Measurements from ENCODE around the gene ANK2. TPM values are rescaled to one million over a fixed set of nuclear protein-coding genes. Genes with fewer than 3 reads are reported as not detected.

Gene ANK2
- total RNA-seq, 2 donors from 2014 or later: 21.3 to 81.6 TPM

GRCh38 chr4:113335746-113336145, 286.3 kb downstream of the ANK2 start:
- TF ChIP-seq, protein P1, sequence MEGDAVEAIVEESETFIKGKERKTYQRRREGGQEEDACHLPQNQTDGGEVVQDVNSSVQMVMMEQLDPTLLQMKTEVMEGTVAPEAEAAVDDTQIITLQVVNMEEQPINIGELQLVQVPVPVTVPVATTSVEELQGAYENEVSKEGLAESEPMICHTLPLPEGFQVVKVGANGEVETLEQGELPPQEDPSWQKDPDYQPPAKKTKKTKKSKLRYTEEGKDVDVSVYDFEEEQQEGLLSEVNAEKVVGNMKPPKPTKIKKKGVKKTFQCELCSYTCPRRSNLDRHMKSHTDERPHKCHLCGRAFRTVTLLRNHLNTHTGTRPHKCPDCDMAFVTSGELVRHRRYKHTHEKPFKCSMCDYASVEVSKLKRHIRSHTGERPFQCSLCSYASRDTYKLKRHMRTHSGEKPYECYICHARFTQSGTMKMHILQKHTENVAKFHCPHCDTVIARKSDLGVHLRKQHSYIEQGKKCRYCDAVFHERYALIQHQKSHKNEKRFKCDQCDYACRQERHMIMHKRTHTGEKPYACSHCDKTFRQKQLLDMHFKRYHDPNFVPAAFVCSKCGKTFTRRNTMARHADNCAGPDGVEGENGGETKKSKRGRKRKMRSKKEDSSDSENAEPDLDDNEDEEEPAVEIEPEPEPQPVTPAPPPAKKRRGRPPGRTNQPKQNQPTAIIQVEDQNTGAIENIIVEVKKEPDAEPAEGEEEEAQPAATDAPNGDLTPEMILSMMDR (IDR thresholded peaks at IDR 0.05): no peak
- Histone ChIP-seq H3K4me3 (no peak overlapping the region), H3K27ac (no peak overlapping the region), H3K36me3 (no peaks in the 10 kb centered on the region), H3K9me3 (no peaks in the 10 kb centered on the region), H3K4me1 (ENCODE audit: control insufficient read depth in 1 of 2, low read depth in 2 of 2) (no peaks in the 10 kb centered on the region), H3K27me3 (replicated peaks; ENCODE audit: insufficient read depth) (no peaks in the 10 kb centered on the region)
- ATAC-seq (ENCODE audit: insufficient number of reproducible peaks, low FRiP score, low read depth) (no peak), DNase-seq (ENCODE audit: low spot score) (no peak)

GRCh38 chr4:113336556-113336955, 287.1 kb downstream of the ANK2 start:
- ATAC-seq (ENCODE audit: insufficient number of reproducible peaks, low FRiP score, low read depth) (no peak), DNase-seq (ENCODE audit: low spot score) (no peak)
- Histone ChIP-seq H3K9me3 (no peaks in the 10 kb centered on the region), H3K4me3 (no peak overlapping the region), H3K27me3 (replicated peaks; ENCODE audit: insufficient read depth) (no peaks in the 10 kb centered on the region), H3K27ac (no peak overlapping the region), H3K36me3 (no peaks in the 10 kb centered on the region), H3K4me1 (ENCODE audit: control insufficient read depth in 1 of 2, low read depth in 2 of 2) (no peaks in the 10 kb centered on the region)
- TF ChIP-seq, protein P1 (IDR thresholded peaks at IDR 0.05): no peak

- DNase-seq (ENCODE audit: low spot score): no peak
- no peak overlapping the region for H3K27ac ChIP-seq
- TF ChIP-seq, protein P1 (IDR thresholded peaks at IDR 0.05): no peak
- no peak for ATAC-seq (ENCODE audit: insufficient number of reproducible peaks, low FRiP score, low read depth)
- H3K4me1 ChIP-seq (ENCODE audit: control insufficient read depth in 1 of 2, low read depth in 2 of 2): no peaks in the 10 kb centered on the region
- H3K9me3 ChIP-seq: no peaks in the 10 kb centered on the region
- no peaks in the 10 kb centered on the region for H3K36me3 ChIP-seq
- no peaks in the 10 kb centered on the region for H3K27me3 ChIP-seq (replicated peaks; ENCODE audit: insufficient read depth)
- H3K4me3 ChIP-seq: no peak overlapping the region
Measured at GRCh38 chr4:113339430-113339813, 290.0 kb downstream of the ANK2 start.

GRCh38 chr4:113344100-113344499, 294.6 kb downstream of the ANK2 start:
- DNase-seq (ENCODE audit: low spot score): no peak
- TF ChIP-seq, protein P1 (IDR thresholded peaks at IDR 0.05): no peak
- H3K9me3 ChIP-seq: no peaks in the 10 kb centered on the region
- no peaks in the 10 kb centered on the region for H3K36me3 ChIP-seq
- H3K27me3 ChIP-seq (replicated peaks; ENCODE audit: insufficient read depth): no peaks in the 10 kb centered on the region
- H3K4me3 ChIP-seq: no peak overlapping the region
- no peak for ATAC-seq (ENCODE audit: insufficient number of reproducible peaks, low FRiP score, low read depth)
- no peak overlapping the region for H3K27ac ChIP-seq
- no peaks in the 10 kb centered on the region for H3K4me1 ChIP-seq (ENCODE audit: control insufficient read depth in 1 of 2, low read depth in 2 of 2)

GRCh38 chr4:113347245-113347644, 297.8 kb downstream of the ANK2 start:
- ATAC-seq (ENCODE audit: insufficient number of reproducible peaks, low FRiP score, low read depth) (no peak), DNase-seq (ENCODE audit: low spot score) (no peak)
- H3K27ac ChIP-seq: no peak overlapping the region
- TF ChIP-seq, protein P1 (IDR thresholded peaks at IDR 0.05): no peak
- H3K9me3 ChIP-seq: no peaks in the 10 kb centered on the region
- H3K36me3 ChIP-seq: no peaks in the 10 kb centered on the region
- no peak overlapping the region for H3K4me3 ChIP-seq
- H3K27me3 ChIP-seq (replicated peaks; ENCODE audit: insufficient read depth): no peaks in the 10 kb centered on the region
- no peaks in the 10 kb centered on the region for H3K4me1 ChIP-seq (ENCODE audit: control insufficient read depth in 1 of 2, low read depth in 2 of 2)
